Stimulated activated memory B cell treated with anti-CD40 and anti-IgM and Interleukin-4, amounts not matched to agents 10 μg/mL and 1 μg/mL and 100 μg/mL, for 72 hours (primary cell): ENCODE results near the gene RBBP8NL.

Experiments used
- ATAC-seq: fragments of 150-1000 bp; cut with Tn5 transposase; 2 replicates; pipeline ENCODE4 v1.10.0; 2021
- H3K27ac Mint-ChIP-seq: one replicate; pipeline ENCODE4 v1.8.0; 2022; ENCODE audit warnings: mild to moderate bottlenecking, mixed read lengths
- H3K27me3 Mint-ChIP-seq: one replicate; pipeline ENCODE4 v1.8.0; 2022; ENCODE audit warnings: mixed read lengths
- H3K36me3 Mint-ChIP-seq: one replicate; pipeline ENCODE4 v1.8.0; 2022; ENCODE audit warnings: mixed read lengths
- H3K4me1 Mint-ChIP-seq: one replicate; pipeline ENCODE4 v1.8.0; 2022; ENCODE audit warnings: mixed read lengths
- H3K4me3 Mint-ChIP-seq: one replicate; pipeline ENCODE4 v1.8.0; 2022; ENCODE audit warnings: mild to moderate bottlenecking, moderate library complexity, mixed read lengths
- H3K9me3 Mint-ChIP-seq: one replicate; pipeline ENCODE4 v1.8.0; 2022; ENCODE audit warnings: mixed read lengths

Gene RBBP8NL

GRCh38 chr20:62410746-62411478 lies 16.4 kb downstream of the RBBP8NL start:
- Mint-ChIP-seq H3K9me3 (no peaks in the 10 kb centered on the region), H3K4me3 (no peak overlapping the region), H3K27me3 (peaks cover 16% of the 10 kb centered on the region), H3K36me3 (no peaks in the 10 kb centered on the region), H3K4me1 (peaks cover 33% of the 10 kb centered on the region), H3K27ac (no peak overlapping the region)
- no peak for ATAC-seq

DNA sequence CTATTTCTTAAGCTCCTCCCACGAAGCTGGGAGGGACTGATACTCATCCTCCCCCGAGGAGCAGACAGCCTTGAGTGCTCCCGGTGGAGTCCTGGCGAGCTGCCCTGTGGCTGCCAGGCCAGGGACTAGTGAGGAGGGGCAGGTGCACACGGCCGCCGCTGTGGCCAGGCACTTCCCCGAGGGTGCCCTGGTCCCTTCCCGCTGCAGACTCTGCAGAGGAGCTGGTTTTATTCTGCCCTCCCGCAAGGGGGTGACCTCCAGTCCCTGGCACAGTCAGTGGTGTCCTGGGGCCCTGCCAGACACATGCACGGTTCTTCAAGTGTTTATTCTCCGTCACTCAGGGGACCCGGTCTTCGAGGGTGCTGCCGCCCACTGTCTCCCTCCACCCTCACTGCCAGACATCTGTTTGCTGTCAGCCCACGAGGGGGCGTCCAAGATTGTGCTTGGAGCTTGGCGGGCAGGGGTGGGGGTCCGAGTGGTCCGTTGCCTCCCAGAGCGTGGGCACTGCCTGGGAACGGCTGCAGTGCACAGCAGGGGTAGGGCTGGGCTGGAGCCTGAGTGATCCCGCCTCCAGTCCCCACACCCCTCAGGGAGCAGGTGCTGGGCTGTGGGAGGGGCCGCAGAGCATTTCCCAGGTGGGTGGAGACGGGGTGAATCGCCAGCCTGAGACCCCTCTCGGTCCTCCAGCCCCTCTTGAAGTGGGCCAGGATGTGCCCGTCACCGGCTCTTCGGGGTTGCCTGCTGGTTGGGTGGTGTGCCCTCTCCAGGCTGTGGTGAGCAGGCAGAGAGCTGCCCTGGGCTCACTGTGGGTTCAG lies 17.2 kb downstream of the RBBP8NL start:
- Mint-ChIP-seq H3K27ac (peak overlapping the region; percentile 43), H3K4me1 (peaks cover 41% of the 10 kb centered on the region), H3K27me3 (peaks cover 8% of the 10 kb centered on the region), H3K9me3 (no peaks in the 10 kb centered on the region), H3K36me3 (no peaks in the 10 kb centered on the region), H3K4me3 (no peak overlapping the region)
- ATAC-seq: no peak

- no peaks in the 10 kb centered on the region for H3K36me3 Mint-ChIP-seq
- peak overlapping the region; percentile 43 for H3K27ac Mint-ChIP-seq
- no peaks in the 10 kb centered on the region for H3K9me3 Mint-ChIP-seq
- H3K27me3 Mint-ChIP-seq: no peaks in the 10 kb centered on the region
- H3K4me1 Mint-ChIP-seq: peaks cover 46% of the 10 kb centered on the region
- H3K4me3 Mint-ChIP-seq: no peak overlapping the region
- ATAC-seq: no peak
Observed at GRCh38 chr20:62409086-62409853, 18.1 kb downstream of the RBBP8NL start.

GRCh38 chr20:62408640-62409039 lies 18.7 kb downstream of the RBBP8NL start:
- Mint-ChIP-seq H3K4me3 (no peak overlapping the region), H3K27me3 (no peaks in the 10 kb centered on the region), H3K36me3 (no peaks in the 10 kb centered on the region), H3K4me1 (peaks cover 48% of the 10 kb centered on the region), H3K9me3 (no peaks in the 10 kb centered on the region), H3K27ac (no peak overlapping the region)
- no peak for ATAC-seq

- ATAC-seq: no peak
- Mint-ChIP-seq H3K9me3 (no peaks in the 10 kb centered on the region), H3K27ac (peak overlapping the region; percentile 80), H3K4me1 (peaks cover 48% of the 10 kb centered on the region), H3K27me3 (no peaks in the 10 kb centered on the region), H3K36me3 (no peaks in the 10 kb centered on the region), H3K4me3 (peak overlapping the region; percentile 78)
Observed at GRCh38 chr20:62408055-62408454, 19.3 kb downstream of the RBBP8NL start.

DNA sequence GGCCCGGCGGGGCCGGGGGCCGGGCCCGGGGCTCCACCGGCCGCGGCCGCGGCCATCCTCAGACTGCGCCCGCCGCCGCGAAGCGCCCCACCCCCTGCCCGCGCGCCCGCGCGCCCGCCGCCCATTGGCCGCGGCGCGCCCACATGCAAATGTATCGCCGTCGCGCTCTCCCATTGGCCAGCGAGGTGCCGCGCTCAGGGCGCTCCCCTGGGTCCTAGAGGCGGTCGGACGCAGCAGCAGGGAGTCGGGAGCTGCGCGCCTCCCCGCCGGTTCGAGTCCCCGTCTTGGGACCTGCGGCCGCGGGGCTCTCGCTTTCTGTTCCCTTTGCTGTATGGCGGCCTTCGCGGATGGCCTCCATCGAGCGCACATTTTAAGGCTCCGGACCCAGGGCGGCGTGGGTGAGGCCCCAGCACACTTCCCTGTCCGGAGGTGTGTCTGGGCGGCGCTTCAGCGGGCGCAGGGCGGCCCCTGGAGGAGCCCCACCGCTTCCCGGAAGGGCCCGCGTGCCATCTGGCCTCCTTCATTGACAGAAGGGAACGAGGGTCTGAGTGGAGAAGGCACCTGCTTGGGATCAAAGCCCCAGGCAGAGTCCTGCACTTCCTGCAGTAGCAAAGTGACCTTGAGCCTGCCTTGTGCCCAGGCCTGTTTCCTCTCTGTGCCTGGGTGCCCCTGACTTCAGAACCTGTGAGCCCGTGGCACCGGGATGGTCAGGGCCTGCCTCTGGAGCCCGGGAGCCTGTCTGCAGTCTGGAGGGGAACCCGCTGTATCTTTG lies 19.9 kb downstream of the RBBP8NL start, which contains the start of gene CABLES2:
TSS of gene CABLES2 (minus strand) at position 65 of the 772 bp plus-strand sequence. CDS start at position 56, 9 bp downstream.
- Mint-ChIP-seq H3K27me3 (no peaks in the 10 kb centered on the region), H3K4me3 (peak within 1 kb of the TSS; percentile 79), H3K4me1 (peaks cover 50% of the 10 kb centered on the region), H3K27ac (peak within 1 kb of the TSS; percentile 80), H3K36me3 (no peaks in the 10 kb centered on the region), H3K9me3 (no peaks in the 10 kb centered on the region)
- peak; percentile 90 for ATAC-seq

DNA sequence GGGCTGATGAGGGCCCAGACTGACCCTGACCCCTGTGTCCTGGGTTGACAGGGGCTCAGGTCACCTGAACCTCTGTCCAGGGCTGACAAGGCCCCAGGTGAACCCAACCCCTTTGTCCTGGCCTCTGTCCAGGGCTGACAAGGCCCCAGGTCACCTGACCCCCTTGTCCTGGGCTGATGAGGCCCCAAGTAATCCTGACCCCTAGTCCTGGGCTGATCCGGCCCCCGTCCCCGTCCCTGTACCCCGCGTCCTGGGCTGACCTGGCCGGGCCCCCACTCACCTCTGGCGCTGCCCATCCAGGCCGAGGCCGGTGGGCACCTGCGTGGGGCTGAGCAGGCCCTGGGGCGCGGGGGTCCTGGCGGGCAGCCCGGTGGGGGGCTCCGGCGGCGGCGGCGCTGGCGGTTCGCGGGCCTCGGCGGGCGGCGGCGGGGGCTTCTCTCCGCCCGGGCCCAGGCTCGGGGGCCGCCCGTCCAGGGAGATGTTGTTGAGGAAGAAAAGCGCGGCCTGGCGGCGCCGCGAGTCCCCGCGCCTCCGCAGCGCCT lies 20.6 kb downstream of the RBBP8NL start:
- H3K27me3 Mint-ChIP-seq: no peaks in the 10 kb centered on the region
- H3K4me3 Mint-ChIP-seq: peak overlapping the region; percentile 79
- no peaks in the 10 kb centered on the region for H3K36me3 Mint-ChIP-seq
- ATAC-seq: peak; percentile 12
- peaks cover 57% of the 10 kb centered on the region for H3K4me1 Mint-ChIP-seq
- no peaks in the 10 kb centered on the region for H3K9me3 Mint-ChIP-seq
- peak overlapping the region; percentile 80 for H3K27ac Mint-ChIP-seq

- no peak for ATAC-seq
- H3K27me3 Mint-ChIP-seq: no peaks in the 10 kb centered on the region
Observed at GRCh38 chr20:62405981-62406513, 21.3 kb downstream of the RBBP8NL start.

GRCh38 chr20:62405108-62405980 lies 22.0 kb downstream of the RBBP8NL start:
- peak overlapping the region; percentile 67 for H3K27ac Mint-ChIP-seq
- H3K4me1 Mint-ChIP-seq: peaks cover 63% of the 10 kb centered on the region
- peaks cover 6% of the 10 kb centered on the region for H3K36me3 Mint-ChIP-seq
- no peak for ATAC-seq
- peak overlapping the region; percentile 79 for H3K4me3 Mint-ChIP-seq
- H3K27me3 Mint-ChIP-seq: no peaks in the 10 kb centered on the region
- no peaks in the 10 kb centered on the region for H3K9me3 Mint-ChIP-seq

More at GRCh38 chr20:62405981-62406513, 21.3 kb downstream of the RBBP8NL start:
- Mint-ChIP-seq H3K27ac (peak overlapping the region; percentile 67), H3K4me3 (peak overlapping the region; percentile 79), H3K9me3 (no peaks in the 10 kb centered on the region), H3K36me3 (peaks cover 4% of the 10 kb centered on the region), H3K4me1 (peaks cover 64% of the 10 kb centered on the region)

- no peak overlapping the region for H3K4me3 Mint-ChIP-seq
- no peak overlapping the region for H3K27ac Mint-ChIP-seq
- no peak for ATAC-seq
- peaks cover 11% of the 10 kb centered on the region for H3K36me3 Mint-ChIP-seq
- no peaks in the 10 kb centered on the region for H3K9me3 Mint-ChIP-seq
- peaks cover 62% of the 10 kb centered on the region for H3K4me1 Mint-ChIP-seq
- H3K27me3 Mint-ChIP-seq: no peaks in the 10 kb centered on the region
Observed at GRCh38 chr20:62404761-62405107, 22.6 kb downstream of the RBBP8NL start.

- Mint-ChIP-seq H3K27ac (no peak overlapping the region), H3K4me3 (no peak overlapping the region), H3K4me1 (peaks cover 58% of the 10 kb centered on the region), H3K27me3 (no peaks in the 10 kb centered on the region), H3K36me3 (peaks cover 12% of the 10 kb centered on the region), H3K9me3 (no peaks in the 10 kb centered on the region)
- no peak for ATAC-seq
Observed at GRCh38 chr20:62404112-62404665, 23.1 kb downstream of the RBBP8NL start.

- peaks cover 52% of the 10 kb centered on the region for H3K4me1 Mint-ChIP-seq
- peaks cover 13% of the 10 kb centered on the region for H3K36me3 Mint-ChIP-seq
- H3K9me3 Mint-ChIP-seq: no peaks in the 10 kb centered on the region
- no peak overlapping the region for H3K4me3 Mint-ChIP-seq
- H3K27me3 Mint-ChIP-seq: no peaks in the 10 kb centered on the region
- no peak for ATAC-seq
- no peak overlapping the region for H3K27ac Mint-ChIP-seq
Observed at GRCh38 chr20:62403331-62403730, 24.0 kb downstream of the RBBP8NL start.

DNA sequence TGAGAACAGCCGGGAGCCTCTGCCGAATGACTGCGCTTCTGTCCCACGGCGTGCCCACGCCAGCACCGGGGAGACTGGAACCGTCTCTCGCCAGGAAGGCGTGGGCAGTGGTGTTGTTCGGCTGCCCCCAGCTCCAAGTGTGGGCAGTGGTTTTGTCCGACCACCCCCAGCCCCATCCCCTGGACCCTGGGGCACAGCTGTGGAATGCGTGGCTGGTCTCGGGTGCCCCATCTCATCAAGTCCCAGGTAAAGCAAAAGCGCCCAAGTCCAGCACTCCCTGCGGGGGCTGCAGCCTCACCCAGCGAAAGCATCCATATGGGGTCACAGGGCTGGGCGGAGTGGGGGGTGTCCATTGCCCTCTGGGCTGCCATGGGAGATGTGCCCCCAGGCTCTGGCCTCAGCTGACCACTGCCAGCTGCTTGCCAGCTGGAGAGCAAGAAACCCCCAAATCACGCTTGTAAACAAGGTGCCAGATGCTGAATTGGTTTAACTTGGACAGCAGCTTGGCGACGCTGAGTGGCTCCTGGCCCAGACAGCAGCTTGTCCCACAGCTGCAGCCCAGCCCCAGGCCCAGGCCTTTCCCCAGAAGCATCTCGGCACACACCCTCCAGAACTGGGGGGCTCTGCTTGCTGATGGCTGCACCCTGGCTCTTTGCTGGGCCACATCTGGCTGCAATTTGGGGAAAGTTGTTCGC lies 24.7 kb downstream of the RBBP8NL start:
- Mint-ChIP-seq H3K4me1 (peaks cover 46% of the 10 kb centered on the region), H3K27ac (no peak overlapping the region), H3K4me3 (no peak overlapping the region), H3K9me3 (peaks cover 6% of the 10 kb centered on the region), H3K36me3 (peaks cover 20% of the 10 kb centered on the region), H3K27me3 (no peaks in the 10 kb centered on the region)
- ATAC-seq: no peak
